ENCODE measurements around the gene DCBLD2.
A peak's percentile ranks its signal among the peaks of the same experiment; 100 is the strongest.
"Not testable (repeated sequence)": the region's sequence is repeated elsewhere in the genome, so short reads cannot be mapped to it uniquely, and the experiment has no call there.

DCBLD2 gene

DNA sequence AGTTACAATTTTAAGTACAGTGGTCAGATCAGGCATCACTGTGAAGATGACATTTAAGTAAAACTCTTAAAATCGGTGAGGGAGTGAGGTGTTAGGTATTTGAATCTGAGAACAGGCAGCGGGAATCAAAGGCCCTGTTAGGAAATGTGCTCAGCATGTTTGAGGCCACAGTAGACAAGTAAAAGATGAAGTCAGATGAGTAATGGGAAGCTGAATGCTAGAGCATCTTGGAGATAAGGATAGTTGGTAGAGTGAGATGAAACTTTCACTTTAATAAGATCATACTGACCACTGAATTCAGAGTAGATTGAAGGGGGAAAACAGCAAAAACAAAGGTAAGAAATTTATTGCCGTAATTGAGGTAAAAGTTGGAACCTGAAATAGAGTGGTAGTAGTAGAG, 61.6 kb downstream of the DCBLD2 start:
- Histone ChIP-seq H3K9me3 (no peaks in the 10 kb centered on the region), H3K36me3 (replicated peaks) (no peaks in the 10 kb centered on the region), H3K4me1 (no peaks in the 10 kb centered on the region), H3K27me3 (ENCODE audit: low read depth) (no peaks in the 10 kb centered on the region), H3K4me3 (no peak overlapping the region)
- in situ Hi-C loops (cut with MboI; ENCODE audit: low sequenced_read_pairs), result no loop called here
- DNase-seq (ENCODE audit: low spot score in 2 of 2), result no peak

DNA sequence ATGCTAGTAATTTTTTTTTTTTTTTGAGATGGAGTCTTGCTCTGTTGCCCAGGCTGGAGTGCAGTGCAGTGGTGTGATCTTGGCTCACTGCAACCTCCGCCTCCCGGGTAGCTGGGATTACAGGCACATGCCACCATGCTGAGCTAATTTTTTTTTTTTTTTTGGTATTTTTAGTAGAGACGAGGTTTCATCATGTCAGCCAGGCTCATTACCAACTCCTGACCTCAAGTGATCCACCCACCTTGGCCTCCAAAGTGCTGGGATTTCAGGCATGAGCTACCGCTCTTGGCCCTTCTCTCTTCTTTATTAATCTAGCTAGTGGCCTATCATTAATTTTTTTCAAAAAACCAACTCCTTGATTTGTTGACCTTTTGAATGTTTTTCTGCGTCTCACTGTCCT, 70.4 kb downstream of the DCBLD2 start:
- H3K4me3 ChIP-seq; H3K36me3 ChIP-seq (replicated peaks); H3K4me1 ChIP-seq; DNase-seq (ENCODE audit: low spot score in 2 of 2); in situ Hi-C loops (cut with MboI; ENCODE audit: low sequenced_read_pairs); H3K27me3 ChIP-seq (ENCODE audit: low read depth): not testable (repeated sequence)
- H3K9me3 ChIP-seq, result peaks cover 13% of the 10 kb centered on the region

- no peak for DNase-seq (ENCODE audit: low spot score in 2 of 2)
- no peak overlapping the region for H3K4me3 ChIP-seq
- H3K27me3 ChIP-seq (ENCODE audit: low read depth), result no peaks in the 10 kb centered on the region
- H3K9me3 ChIP-seq, result peaks cover 13% of the 10 kb centered on the region
- in situ Hi-C loops (cut with MboI; ENCODE audit: low sequenced_read_pairs), result no loop called here
- H3K4me1 ChIP-seq, result no peaks in the 10 kb centered on the region; the same call in 1 of the 2 replicates
- H3K36me3 ChIP-seq (replicated peaks), result no peaks in the 10 kb centered on the region
Observed at GRCh38 chr3:98829246-98829832, 72.2 kb downstream of the DCBLD2 start.

GRCh38 chr3:98827221-98827920, 74.1 kb downstream of the DCBLD2 start:
- in situ Hi-C loops (cut with MboI; ENCODE audit: low sequenced_read_pairs), result no loop called here

GRCh38 chr3:98826126-98826525, 75.4 kb downstream of the DCBLD2 start:
- Histone ChIP-seq H3K4me3 (no peak overlapping the region), H3K9me3 (peaks cover 10% of the 10 kb centered on the region), H3K36me3 (replicated peaks) (no peaks in the 10 kb centered on the region), H3K27me3 (ENCODE audit: low read depth) (no peaks in the 10 kb centered on the region), H3K4me1 (no peaks in the 10 kb centered on the region; the same call in 1 of the 2 replicates)
- in situ Hi-C loops (cut with MboI; ENCODE audit: low sequenced_read_pairs), result no loop called here
- no peak for DNase-seq (ENCODE audit: low spot score in 2 of 2)

More at GRCh38 chr3:98827221-98827920, 74.1 kb downstream of the DCBLD2 start:
- Histone ChIP-seq H3K27me3 (ENCODE audit: low read depth) (no peaks in the 10 kb centered on the region), H3K4me3 (no peak overlapping the region), H3K9me3 (peaks cover 13% of the 10 kb centered on the region), H3K4me1 (no peaks in the 10 kb centered on the region; the same call in 1 of the 2 replicates), H3K36me3 (replicated peaks) (no peaks in the 10 kb centered on the region)
- no peak for DNase-seq (ENCODE audit: low spot score in 2 of 2)

GRCh38 chr3:98824256-98824655, 77.2 kb downstream of the DCBLD2 start:
- no peak for DNase-seq (ENCODE audit: low spot score in 2 of 2)
- no peaks in the 10 kb centered on the region for H3K27me3 ChIP-seq (ENCODE audit: low read depth)
- in situ Hi-C loops (cut with MboI; ENCODE audit: low sequenced_read_pairs), result no loop called here
- no peak overlapping the region for H3K4me3 ChIP-seq
- H3K36me3 ChIP-seq (replicated peaks), result no peaks in the 10 kb centered on the region
- no peaks in the 10 kb centered on the region for H3K9me3 ChIP-seq
- no peaks in the 10 kb centered on the region; the same call in 1 of the 2 replicates for H3K4me1 ChIP-seq

DNA sequence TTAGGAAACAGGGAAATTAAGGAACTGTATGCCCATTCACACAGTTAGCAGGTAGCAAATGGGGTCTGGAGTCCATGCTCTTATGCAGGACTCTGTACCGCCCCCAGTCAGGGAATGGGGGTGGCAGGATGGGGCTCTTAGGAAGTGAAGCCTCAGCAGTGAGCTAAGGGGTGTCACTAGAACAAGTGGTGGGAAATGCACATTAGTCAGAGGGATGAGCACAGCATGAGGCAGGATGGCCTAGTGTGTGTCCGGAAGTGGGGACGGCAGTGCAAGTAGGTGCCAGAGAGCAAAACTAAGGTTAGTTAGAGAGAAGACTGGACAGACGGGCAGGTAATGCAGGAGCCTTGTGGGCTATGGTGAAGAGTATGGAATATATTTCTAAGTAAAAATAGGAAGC, 77.7 kb downstream of the DCBLD2 start:
- no peaks in the 10 kb centered on the region for H3K27me3 ChIP-seq (ENCODE audit: low read depth)
- no peaks in the 10 kb centered on the region for H3K36me3 ChIP-seq (replicated peaks)
- no peaks in the 10 kb centered on the region; the same call in 1 of the 2 replicates for H3K4me1 ChIP-seq
- no peak overlapping the region for H3K4me3 ChIP-seq
- no peaks in the 10 kb centered on the region for H3K9me3 ChIP-seq
- in situ Hi-C loops (cut with MboI; ENCODE audit: low sequenced_read_pairs), result no loop called here
- no peak for DNase-seq (ENCODE audit: low spot score in 2 of 2)

DNA sequence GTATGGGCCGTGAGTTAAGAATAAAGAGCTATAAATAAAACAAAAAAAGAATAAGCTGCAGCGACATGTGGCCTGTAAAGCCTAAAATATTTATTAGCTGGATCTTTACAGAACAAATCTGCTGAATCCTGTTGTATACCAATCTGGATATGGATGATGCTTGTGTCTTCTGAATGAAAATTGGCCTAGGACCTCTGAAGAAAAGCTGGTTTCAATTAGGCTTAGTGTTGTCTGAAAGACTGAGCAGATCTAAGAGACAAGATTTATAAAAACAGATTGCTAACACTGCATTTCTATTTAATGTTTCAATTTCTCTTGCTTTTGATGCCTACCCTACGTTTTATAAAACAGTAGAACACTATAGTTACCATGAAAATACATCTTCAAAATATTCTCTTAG, 80.4 kb downstream of the DCBLD2 start:
- in situ Hi-C loops (cut with MboI; ENCODE audit: low sequenced_read_pairs), result no loop called here
- no peak overlapping the region for H3K4me3 ChIP-seq
- no peak for DNase-seq (ENCODE audit: low spot score in 2 of 2)
- H3K36me3 ChIP-seq (replicated peaks), result no peaks in the 10 kb centered on the region; the same call in 1 of the 2 replicates
- H3K27me3 ChIP-seq (ENCODE audit: low read depth), result no peaks in the 10 kb centered on the region
- H3K4me1 ChIP-seq, result no peaks in the 10 kb centered on the region
- H3K9me3 ChIP-seq, result no peaks in the 10 kb centered on the region

- in situ Hi-C loops (cut with MboI; ENCODE audit: low sequenced_read_pairs), result loop anchor here (5.0 to 10.0 kb wide), 4 partner anchors 175 to 937 kb away; no protein-coding TSS in a partner anchor
- H3K36me3 ChIP-seq (replicated peaks), result no peaks in the 10 kb centered on the region; the same call in 1 of the 2 replicates
- no peaks in the 10 kb centered on the region for H3K9me3 ChIP-seq
- H3K4me1 ChIP-seq, result no peaks in the 10 kb centered on the region; the same call in 1 of the 2 replicates
- H3K27me3 ChIP-seq (ENCODE audit: low read depth), result no peaks in the 10 kb centered on the region
- no peak overlapping the region for H3K4me3 ChIP-seq
- peak in 1 of 2 experiments; percentile 65 for DNase-seq (ENCODE audit: low spot score in 2 of 2)
Observed at GRCh38 chr3:98817547-98818041, 83.9 kb downstream of the DCBLD2 start.

DNA sequence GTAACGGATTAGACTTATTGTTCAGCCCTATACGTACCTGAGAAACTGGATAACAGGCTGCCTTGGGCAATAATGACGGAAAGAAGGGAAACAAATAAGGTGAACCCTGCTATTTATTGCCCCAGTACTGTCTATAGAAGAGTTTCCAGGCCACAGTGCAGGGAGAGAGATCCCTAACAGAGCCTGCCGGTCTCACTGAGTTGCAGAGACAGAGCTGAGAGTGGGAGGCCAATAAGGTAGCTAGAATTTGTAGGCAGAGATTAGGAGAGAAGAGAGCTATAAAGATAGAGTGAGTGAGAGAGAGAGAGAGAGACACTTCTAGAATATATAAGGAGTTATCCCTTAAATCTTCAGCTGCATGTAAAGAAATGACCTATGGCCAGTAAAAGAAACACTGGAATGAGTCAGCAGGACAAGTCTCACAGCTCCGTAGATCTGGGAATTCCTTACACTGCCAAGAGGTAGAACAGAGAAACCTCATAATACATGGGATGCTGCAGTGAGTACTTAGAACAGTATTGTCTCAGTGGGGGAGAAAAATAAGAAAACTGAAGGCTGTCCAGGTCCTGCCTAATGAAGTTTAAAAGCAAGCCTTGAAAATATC, 86.6 kb downstream of the DCBLD2 start:
- Histone ChIP-seq H3K4me1 (no peaks in the 10 kb centered on the region; the same call in 1 of the 2 replicates), H3K9me3 (no peaks in the 10 kb centered on the region), H3K36me3 (replicated peaks) (no peaks in the 10 kb centered on the region; the same call in 1 of the 2 replicates), H3K4me3 (no peak overlapping the region), H3K27me3 (ENCODE audit: low read depth) (no peaks in the 10 kb centered on the region)
- in situ Hi-C loops (cut with MboI; ENCODE audit: low sequenced_read_pairs), result loop anchor here (5.0 to 10.0 kb wide), 4 partner anchors 177 to 940 kb away; no protein-coding TSS in a partner anchor
- no peak for DNase-seq (ENCODE audit: low spot score in 2 of 2)

GRCh38 chr3:98812851-98813374, 88.6 kb downstream of the DCBLD2 start:
- H3K27me3 ChIP-seq (ENCODE audit: low read depth), result no peaks in the 10 kb centered on the region
- H3K9me3 ChIP-seq, result no peaks in the 10 kb centered on the region
- H3K4me1 ChIP-seq, result no peaks in the 10 kb centered on the region; the same call in 1 of the 2 replicates
- in situ Hi-C loops (cut with MboI; ENCODE audit: low sequenced_read_pairs), result loop anchor here (10.0 kb wide), 2 partner anchors 362 to 942 kb away; no protein-coding TSS in a partner anchor
- H3K4me3 ChIP-seq, result no peak overlapping the region
- DNase-seq (ENCODE audit: low spot score in 2 of 2), result peak in 1 of 2 experiments; percentile 61
- peaks cover 7% of the 10 kb centered on the region for H3K36me3 ChIP-seq (replicated peaks)

GRCh38 chr3:98811048-98811447, 90.4 kb downstream of the DCBLD2 start:
- no peaks in the 10 kb centered on the region for H3K9me3 ChIP-seq
- in situ Hi-C loops (cut with MboI; ENCODE audit: low sequenced_read_pairs), result loop anchor here (10.0 kb wide), 2 partner anchors 364 to 944 kb away; no protein-coding TSS in a partner anchor
- no peak overlapping the region for H3K4me3 ChIP-seq
- no peaks in the 10 kb centered on the region; the same call in 1 of the 2 replicates for H3K4me1 ChIP-seq
- H3K27me3 ChIP-seq (ENCODE audit: low read depth), result no peaks in the 10 kb centered on the region
- DNase-seq (ENCODE audit: low spot score in 2 of 2), result no peak
- peaks cover 21% of the 10 kb centered on the region for H3K36me3 ChIP-seq (replicated peaks)

- Histone ChIP-seq H3K4me1 (no peaks in the 10 kb centered on the region), H3K4me3 (no peak overlapping the region), H3K36me3 (replicated peaks) (peaks cover 32% of the 10 kb centered on the region), H3K27me3 (ENCODE audit: low read depth) (no peaks in the 10 kb centered on the region), H3K9me3 (no peaks in the 10 kb centered on the region)
- in situ Hi-C loops (cut with MboI; ENCODE audit: low sequenced_read_pairs), result no loop called here
- no peak for DNase-seq (ENCODE audit: low spot score in 2 of 2)
Observed at GRCh38 chr3:98809557-98809956, 91.9 kb downstream of the DCBLD2 start.

Data from HAP-1 (cell line).